ENCODE data around the gene ARAP2.

ARAP2 gene

GRCh38 chr4:36233567-36234266 is 10.6 kb downstream of the ARAP2 start:
- H3K4me3 ChIP-seq (replicated peaks; ENCODE audit: low read depth, low read length), result no peak overlapping the region
- TF ChIP-seq, protein P1, sequence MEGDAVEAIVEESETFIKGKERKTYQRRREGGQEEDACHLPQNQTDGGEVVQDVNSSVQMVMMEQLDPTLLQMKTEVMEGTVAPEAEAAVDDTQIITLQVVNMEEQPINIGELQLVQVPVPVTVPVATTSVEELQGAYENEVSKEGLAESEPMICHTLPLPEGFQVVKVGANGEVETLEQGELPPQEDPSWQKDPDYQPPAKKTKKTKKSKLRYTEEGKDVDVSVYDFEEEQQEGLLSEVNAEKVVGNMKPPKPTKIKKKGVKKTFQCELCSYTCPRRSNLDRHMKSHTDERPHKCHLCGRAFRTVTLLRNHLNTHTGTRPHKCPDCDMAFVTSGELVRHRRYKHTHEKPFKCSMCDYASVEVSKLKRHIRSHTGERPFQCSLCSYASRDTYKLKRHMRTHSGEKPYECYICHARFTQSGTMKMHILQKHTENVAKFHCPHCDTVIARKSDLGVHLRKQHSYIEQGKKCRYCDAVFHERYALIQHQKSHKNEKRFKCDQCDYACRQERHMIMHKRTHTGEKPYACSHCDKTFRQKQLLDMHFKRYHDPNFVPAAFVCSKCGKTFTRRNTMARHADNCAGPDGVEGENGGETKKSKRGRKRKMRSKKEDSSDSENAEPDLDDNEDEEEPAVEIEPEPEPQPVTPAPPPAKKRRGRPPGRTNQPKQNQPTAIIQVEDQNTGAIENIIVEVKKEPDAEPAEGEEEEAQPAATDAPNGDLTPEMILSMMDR (IDR thresholded peaks at IDR 0.05; ENCODE audit: low read length, missing control alignments), result no peak

GRCh38 chr4:36230534-36230933 is 13.8 kb downstream of the ARAP2 start:
- TF ChIP-seq, protein P1 (IDR thresholded peaks at IDR 0.05; ENCODE audit: low read length, missing control alignments), result no peak
- no peak for DNase-seq (ENCODE audit: low read depth)
- no peak overlapping the region for H3K4me3 ChIP-seq (replicated peaks; ENCODE audit: low read depth, low read length)

More at GRCh38 chr4:36233567-36234266, 10.6 kb downstream of the ARAP2 start:
- no peak for DNase-seq (ENCODE audit: low read depth)

DNA sequence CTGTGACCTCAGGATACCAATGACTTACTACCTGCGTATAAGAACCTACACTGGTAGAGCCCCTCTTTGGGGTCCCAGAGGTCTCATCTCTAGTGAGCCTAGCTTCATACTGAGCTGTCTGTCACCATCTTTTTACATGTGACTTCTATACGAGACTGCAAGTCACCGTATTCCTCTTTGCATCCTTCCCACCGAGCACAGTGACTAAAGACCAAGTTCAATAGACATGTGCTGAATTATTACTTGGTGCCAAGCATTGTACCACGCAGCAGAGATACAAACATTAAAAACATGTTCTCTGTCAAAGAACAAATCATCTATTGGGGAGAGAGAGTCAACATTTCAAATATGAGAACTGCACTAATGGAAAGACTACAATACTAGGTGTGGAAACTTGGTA is 16.4 kb downstream of the ARAP2 start:
- DNase-seq (ENCODE audit: low read depth), result no peak
- TF ChIP-seq, protein P1 (IDR thresholded peaks at IDR 0.05; ENCODE audit: low read length, missing control alignments), result no peak
- no peak overlapping the region for H3K4me3 ChIP-seq (replicated peaks; ENCODE audit: low read depth, low read length)

DNA sequence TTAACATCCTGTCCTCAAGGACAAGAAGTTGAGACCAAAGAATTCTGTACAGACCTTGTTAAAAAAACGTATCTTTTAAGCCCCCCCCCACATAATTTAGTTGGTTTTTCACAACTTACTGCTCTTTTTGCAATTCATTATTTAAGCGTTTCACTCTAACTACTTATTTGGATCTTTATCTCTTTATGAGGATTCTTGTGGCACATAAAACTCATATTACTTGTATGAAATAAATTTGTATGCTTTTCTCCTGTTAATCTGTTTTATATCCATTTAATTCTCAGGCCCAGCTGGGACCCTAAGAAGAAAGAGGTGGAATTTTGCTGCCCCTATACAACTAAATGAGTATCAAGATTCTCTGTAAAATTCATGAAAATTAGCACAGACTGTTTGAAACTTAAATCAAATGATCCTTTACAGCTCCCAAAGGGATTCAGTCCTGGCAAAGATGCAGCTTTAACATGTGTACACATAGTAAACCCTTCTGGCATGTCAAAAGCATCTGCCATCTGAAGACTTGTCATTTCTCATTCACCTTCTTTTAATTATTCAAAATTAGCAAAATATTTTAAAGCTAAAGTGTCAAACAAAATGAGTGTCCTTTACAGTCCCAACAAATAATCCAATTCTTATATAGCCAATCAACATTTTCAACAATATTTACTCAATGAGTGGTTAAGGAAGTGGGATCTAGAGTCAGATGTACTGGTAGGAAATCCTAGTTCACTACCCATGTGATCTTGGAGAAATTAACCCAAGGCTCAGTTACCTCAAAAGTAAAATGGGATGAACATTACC is 17.7 kb downstream of the ARAP2 start:
- H3K4me3 ChIP-seq (replicated peaks; ENCODE audit: low read depth, low read length), result no peak overlapping the region
- TF ChIP-seq, protein P1 (IDR thresholded peaks at IDR 0.05; ENCODE audit: low read length, missing control alignments), result no peak
- no peak for DNase-seq (ENCODE audit: low read depth)

- TF ChIP-seq, protein P1 (IDR thresholded peaks at IDR 0.05; ENCODE audit: low read length, missing control alignments), result no peak
- DNase-seq (ENCODE audit: low read depth), result no peak
- no peak overlapping the region for H3K4me3 ChIP-seq (replicated peaks; ENCODE audit: low read depth, low read length)
Observed at GRCh38 chr4:36224972-36225903, 19.1 kb downstream of the ARAP2 start.

- no peak overlapping the region for H3K4me3 ChIP-seq (replicated peaks; ENCODE audit: low read depth, low read length)
- TF ChIP-seq, protein P1 (IDR thresholded peaks at IDR 0.05; ENCODE audit: low read length, missing control alignments), result no peak
- DNase-seq (ENCODE audit: low read depth), result no peak
Observed at GRCh38 chr4:36222702-36223101, 21.6 kb downstream of the ARAP2 start.
